Measurements from ENCODE around the gene CBX8. TPM values are rescaled to one million over a fixed set of nuclear protein-coding genes. Genes with fewer than 3 reads are reported as not detected.

CBX8 gene
- 1 to 10 TPM; 4.0 to 6.4 (median 5.8) TPM for total RNA-seq
- 3.2 TPM for total RNA-seq (2013)

- under 1% methylated on average over 79 of the region's 79 CpGs for WGBS (ENCODE audit: insufficient coverage)
These were observed at the start of gene CBX8 for GRCh38 chr17:79796763-79797491. Gene CBX8 (minus strand): TSS chr17:79797077. CDS start chr17:79796998, 79 bp downstream.

GRCh38 chr17:79845601-79845949, 48.7 kb upstream of the CBX8 start:
- Mint-ChIP-seq H3K27ac (no peak overlapping the region), H3K4me3 (no peak overlapping the region), H3K9me3 (no peaks in the 10 kb centered on the region), H3K27me3 (ENCODE audit: low read depth in 2 of 2) (peaks cover 27 to 39% of the 10 kb centered on the region in 2 donors), H3K36me3 (no peaks in the 10 kb centered on the region), H3K4me1 (peaks cover 14 to 21% of the 10 kb centered on the region in 2 donors)
- Histone ChIP-seq H3K36me3 (ENCODE audit: control insufficient read depth, insufficient read depth, low read length) (no peaks in the 10 kb centered on the region), H3K27me3 (ENCODE audit: control insufficient read depth, insufficient read depth, low read length) (peaks cover 37% of the 10 kb centered on the region), H3K4me1 (ENCODE audit: control insufficient read depth, insufficient read depth, low read length) (peaks cover 48% of the 10 kb centered on the region), H3K9me3 (ENCODE audit: control insufficient read depth, insufficient read depth, low read length) (no peaks in the 10 kb centered on the region), H3K27ac (ENCODE audit: low read length) (no peak overlapping the region), H3K4me3 (ENCODE audit: low read length) (no peak overlapping the region)
- intact Hi-C loops (cut with micrococcal nuclease) = no loop called here
- 12% methylated on average over 7 of the region's 7 CpGs for WGBS (ENCODE audit: insufficient coverage)
- TF ChIP-seq CTCF (IDR thresholded peaks at IDR 0.05) = no peak
- ATAC-seq (no peak), DNase-seq (no peak)

More at GRCh38 chr17:79796763-79797491, at the start of gene CBX8:
- H3K27ac Mint-ChIP-seq = peak within 1 kb of the TSS; percentile 75 to 90
- no peaks in the 10 kb centered on the region for H3K9me3 Mint-ChIP-seq
- H3K4me3 Mint-ChIP-seq = peak within 1 kb of the TSS; percentile 91
- TF ChIP-seq CTCF (IDR thresholded peaks at IDR 0.05) = no peak
- H3K27ac ChIP-seq (ENCODE audit: low read length) = peak within 1 kb of the TSS; percentile 73
- H3K4me1 Mint-ChIP-seq = peaks cover 31 to 38% of the 10 kb centered on the region in 2 donors
- peaks cover 51% of the 10 kb centered on the region for H3K27me3 ChIP-seq (ENCODE audit: control insufficient read depth, insufficient read depth, low read length)
- peaks cover 3% of the 10 kb centered on the region for H3K36me3 ChIP-seq (ENCODE audit: control insufficient read depth, insufficient read depth, low read length)
- H3K4me1 ChIP-seq (ENCODE audit: control insufficient read depth, insufficient read depth, low read length) = peaks cover 53% of the 10 kb centered on the region
- H3K4me3 ChIP-seq (ENCODE audit: low read length) = peak within 1 kb of the TSS; percentile 66
- peaks cover 4% of the 10 kb centered on the region for H3K9me3 ChIP-seq (ENCODE audit: control insufficient read depth, insufficient read depth, low read length)
- H3K27me3 Mint-ChIP-seq (ENCODE audit: low read depth in 2 of 2) = peaks cover 25 to 40% of the 10 kb centered on the region in 2 donors
- H3K36me3 Mint-ChIP-seq = no peaks in the 10 kb centered on the region
- intact Hi-C loops (cut with micrococcal nuclease) = loop anchor here (2.0 to 5.0 kb wide), 3 partner anchors 14 to 50 kb away; partner anchors contain the start of gene CBX4
- ATAC-seq = peak; percentile 88 to 97 (median 91)
- peak; percentile 99 for DNase-seq

GRCh38 chr17:79844869-79845600, 48.2 kb upstream of the CBX8 start:
- intact Hi-C loops (cut with micrococcal nuclease) = loop anchor here (5.0 kb wide), 1 partner anchor 98 kb away; no protein-coding TSS in a partner anchor
- DNase-seq = peak; percentile 59 to 79
- no peak overlapping the region for H3K27ac Mint-ChIP-seq
- no peaks in the 10 kb centered on the region for H3K9me3 Mint-ChIP-seq
- WGBS (ENCODE audit: insufficient coverage) = 3% methylated on average over 38 of the region's 38 CpGs
- peak; percentile 63 to 73 (median 70) for ATAC-seq
- H3K36me3 ChIP-seq (ENCODE audit: control insufficient read depth, insufficient read depth, low read length) = no peaks in the 10 kb centered on the region
- peak; percentile 82 for TF ChIP-seq CTCF (IDR thresholded peaks at IDR 0.05)
- peaks cover 14 to 25% of the 10 kb centered on the region in 2 donors for H3K4me1 Mint-ChIP-seq
- peaks cover 27 to 40% of the 10 kb centered on the region in 2 donors for H3K27me3 Mint-ChIP-seq (ENCODE audit: low read depth in 2 of 2)
- no peaks in the 10 kb centered on the region for H3K9me3 ChIP-seq (ENCODE audit: control insufficient read depth, insufficient read depth, low read length)
- H3K36me3 Mint-ChIP-seq = no peaks in the 10 kb centered on the region
- peaks cover 41% of the 10 kb centered on the region for H3K27me3 ChIP-seq (ENCODE audit: control insufficient read depth, insufficient read depth, low read length)
- no peak overlapping the region for H3K27ac ChIP-seq (ENCODE audit: low read length)
- no peak overlapping the region for H3K4me3 ChIP-seq (ENCODE audit: low read length)
- peaks cover 53% of the 10 kb centered on the region for H3K4me1 ChIP-seq (ENCODE audit: control insufficient read depth, insufficient read depth, low read length)
- peak overlapping the region; percentile 63 for H3K4me3 Mint-ChIP-seq

All from natural killer cell (primary cell).